Stimulated activated CD8-positive, alpha-beta memory T cell treated with anti-CD3 and anti-CD28 coated beads, Interleukin-12 subunit alpha, Interleukin-12 subunit beta, amount 100 ng/mL, for 24 hours (primary cell): ENCODE results near the gene FIP1L1.
"Not testable (repeated sequence)": the region's sequence is repeated elsewhere in the genome, so short reads cannot be mapped to it uniquely, and the experiment has no call there.

ENCODE experiments used
- DNase-seq: peaks from one replicate; pipeline ENCODE4 v3.0.0-alpha.2; 2020; ENCODE audit errors: extremely low read depth

Gene FIP1L1

DNA sequence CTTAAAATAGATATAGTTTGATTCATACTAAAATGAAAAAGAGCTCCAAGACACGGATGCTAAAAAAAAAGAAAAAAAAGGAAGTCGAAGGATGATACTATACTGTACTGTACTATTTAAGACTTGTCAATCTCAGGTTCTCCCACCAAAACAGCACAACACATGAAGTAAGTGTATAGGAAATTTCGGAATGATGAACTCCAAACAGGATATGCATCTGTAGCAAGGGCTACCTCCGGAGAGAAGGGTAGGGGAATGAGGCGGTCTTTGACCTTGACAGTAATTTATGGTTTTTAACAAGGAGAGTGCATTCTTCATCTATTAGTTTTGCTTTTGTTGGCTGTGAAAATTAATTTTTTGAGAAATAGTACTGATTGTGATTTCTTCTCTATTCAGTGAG lies 541 bp upstream of the FIP1L1 start:
- DNase-seq = no peak

DNA sequence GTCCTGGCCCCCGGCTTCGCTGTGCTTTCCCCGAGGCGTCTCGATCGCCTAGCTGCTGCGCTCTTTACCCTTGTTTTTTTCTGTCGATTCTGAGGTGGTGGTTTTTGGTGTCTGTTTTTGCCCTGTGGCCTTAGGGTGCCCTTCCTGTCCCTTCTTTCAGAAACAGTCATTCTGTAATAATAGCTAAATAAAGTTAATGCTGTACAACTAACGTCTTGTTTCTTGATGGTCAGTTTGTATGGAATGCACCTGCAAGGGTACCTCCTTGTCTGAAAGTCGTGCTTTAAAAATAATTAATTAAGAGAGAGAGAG lies 686 bp downstream of the FIP1L1 start:
- no peak for DNase-seq

DNA sequence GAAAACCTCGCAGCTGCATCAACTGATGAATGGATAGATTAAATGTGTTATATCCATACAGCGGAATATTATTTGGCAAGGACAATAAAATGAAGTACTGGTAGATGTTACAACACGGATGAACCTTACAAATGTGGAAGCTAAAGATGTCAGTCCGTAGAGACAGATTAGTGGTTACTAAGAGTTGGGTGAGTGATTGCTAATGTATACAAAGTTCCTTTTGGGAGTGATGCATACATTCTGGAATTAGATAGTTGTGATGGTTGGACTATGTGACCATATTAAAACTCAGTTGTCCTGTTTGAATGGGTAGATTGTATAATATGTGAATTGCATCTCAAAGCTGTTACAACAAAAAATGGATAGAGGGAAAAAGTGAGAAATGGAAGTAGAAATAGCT lies 2.8 kb downstream of the FIP1L1 start:
- DNase-seq = no peak

DNA sequence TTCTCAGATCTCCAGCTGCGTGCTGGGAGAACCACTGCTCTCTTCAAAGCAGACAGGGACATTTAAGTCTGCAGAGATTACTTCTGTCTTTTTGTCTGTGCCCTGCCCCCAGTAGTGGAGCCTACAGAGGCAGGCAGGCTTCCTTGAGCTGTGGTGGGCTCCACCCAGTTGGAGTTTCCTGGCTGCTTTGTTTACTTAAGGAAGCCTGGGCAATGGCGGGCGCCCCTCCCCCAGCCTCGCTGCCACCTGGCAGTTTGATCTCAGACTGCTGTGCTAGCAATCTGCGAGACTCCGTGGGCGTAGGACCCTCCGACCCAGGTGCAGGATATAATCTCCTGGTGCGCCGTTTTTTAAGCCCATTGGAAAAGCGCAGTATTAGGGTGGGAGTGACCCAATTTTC lies 32.0 kb downstream of the FIP1L1 start:
- not testable (repeated sequence) for DNase-seq

DNA sequence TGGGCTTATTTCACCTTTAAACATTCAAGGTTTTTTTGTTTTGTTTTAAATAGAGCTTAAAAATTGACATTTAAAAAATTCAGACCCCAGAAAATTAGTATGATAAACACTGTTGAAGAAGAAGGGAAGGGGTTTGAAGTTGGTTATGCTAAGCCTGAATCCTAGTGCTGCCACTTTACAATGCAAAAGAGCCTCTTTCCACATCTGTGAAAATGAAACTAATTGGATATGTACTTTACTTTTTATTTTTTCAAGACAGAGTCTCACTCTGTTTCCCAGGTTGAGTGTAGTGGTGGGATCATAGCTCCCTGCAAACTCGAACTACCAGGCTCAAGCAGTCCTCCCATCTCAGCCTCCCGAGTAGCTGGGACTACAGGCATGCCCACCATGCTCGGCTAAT lies 41.8 kb downstream of the FIP1L1 start:
- no peak for DNase-seq

DNA sequence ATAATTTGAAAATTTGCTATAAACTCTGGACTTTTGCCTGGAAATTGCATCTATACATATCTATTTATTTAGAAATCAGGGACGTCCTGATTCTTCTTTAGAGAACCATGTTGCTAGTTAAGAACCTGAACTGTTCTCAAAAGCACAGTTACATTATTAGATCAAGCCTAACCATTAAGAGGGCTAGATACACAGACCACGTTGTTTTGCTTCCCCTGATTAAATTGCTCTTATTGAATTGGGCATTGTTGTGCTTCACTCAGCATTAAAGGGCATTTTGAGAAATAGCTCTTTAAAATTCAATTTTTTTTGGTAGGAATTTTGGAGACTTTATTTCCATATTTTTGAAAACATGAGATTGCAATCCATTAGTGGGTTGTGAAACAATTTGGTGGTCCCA lies 44.4 kb downstream of the FIP1L1 start:
- no peak for DNase-seq

DNA sequence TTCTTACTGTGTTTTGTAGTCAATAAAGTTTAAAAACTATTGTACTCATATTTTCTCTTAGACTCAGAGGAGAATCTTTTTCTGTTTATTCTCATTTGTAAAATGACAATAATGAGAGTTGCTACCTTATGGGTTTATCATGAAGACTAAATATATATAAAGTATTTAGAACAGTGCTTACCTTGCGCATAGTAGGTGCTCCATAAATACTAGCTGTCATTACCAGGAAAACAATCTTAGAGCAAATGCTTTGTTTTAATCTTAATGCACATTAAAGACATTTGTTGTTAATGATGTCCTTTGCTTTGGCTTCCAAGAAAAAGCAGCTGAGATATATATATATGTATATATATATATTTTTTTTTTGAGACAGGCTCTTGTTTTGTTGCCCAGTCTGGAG lies 44.9 kb downstream of the FIP1L1 start:
- no peak for DNase-seq

DNA sequence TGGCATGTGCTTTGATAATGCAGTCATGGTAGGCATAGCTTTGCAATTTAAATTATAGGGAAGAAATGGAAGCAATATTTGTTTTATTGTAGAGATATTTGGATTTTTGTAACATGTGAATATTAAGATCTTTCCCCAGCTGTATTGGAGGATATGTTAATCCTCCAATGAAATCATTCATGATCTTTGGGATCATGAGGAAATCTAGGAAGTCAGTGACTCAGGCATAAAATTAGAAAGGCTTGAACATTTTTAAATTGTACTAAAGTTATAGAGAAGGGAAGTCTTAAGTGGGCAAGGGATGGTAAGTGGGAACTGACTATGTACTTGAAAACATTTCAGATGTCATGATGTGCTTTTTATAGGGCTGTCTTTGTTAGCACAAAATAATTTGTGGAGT lies 46.8 kb downstream of the FIP1L1 start:
- no peak for DNase-seq

DNA sequence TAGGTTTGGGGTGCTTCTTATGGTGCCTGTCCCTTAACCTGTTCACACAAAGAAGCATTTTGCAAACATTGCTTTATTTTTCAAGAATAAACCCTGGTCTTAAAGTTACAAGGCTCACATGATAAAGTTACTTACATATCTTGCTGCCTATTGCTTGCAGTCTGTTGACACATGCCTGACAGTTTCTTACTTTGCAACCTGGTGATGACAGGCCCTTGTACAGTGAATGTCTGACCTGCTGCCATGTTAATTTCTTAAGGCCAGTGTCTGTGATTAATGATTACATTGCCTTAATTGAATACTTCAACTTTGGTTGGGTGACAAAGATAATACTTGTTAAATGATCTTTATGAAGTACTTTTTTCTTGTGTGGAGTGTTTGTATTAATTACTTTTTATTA lies 49.9 kb downstream of the FIP1L1 start:
- DNase-seq = no peak

DNA sequence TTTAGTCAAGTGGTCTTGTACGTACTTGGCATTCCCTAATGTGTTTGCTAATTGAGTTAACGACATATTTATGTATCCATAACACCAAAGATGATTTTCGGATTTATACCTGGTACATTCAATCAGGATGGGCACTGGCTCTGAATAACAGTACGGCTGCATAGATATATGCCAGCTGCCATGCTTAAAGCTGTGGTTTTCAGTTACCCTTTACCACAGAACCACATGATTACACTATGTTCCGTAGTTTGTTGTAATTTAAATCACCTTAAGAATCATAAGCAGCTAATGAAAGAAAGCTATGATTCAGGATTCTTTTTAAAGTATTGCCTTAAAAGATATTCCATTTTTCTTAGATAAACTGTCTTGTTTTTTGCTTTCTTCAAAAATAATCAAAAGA lies 53.6 kb downstream of the FIP1L1 start:
- DNase-seq = no peak

DNA sequence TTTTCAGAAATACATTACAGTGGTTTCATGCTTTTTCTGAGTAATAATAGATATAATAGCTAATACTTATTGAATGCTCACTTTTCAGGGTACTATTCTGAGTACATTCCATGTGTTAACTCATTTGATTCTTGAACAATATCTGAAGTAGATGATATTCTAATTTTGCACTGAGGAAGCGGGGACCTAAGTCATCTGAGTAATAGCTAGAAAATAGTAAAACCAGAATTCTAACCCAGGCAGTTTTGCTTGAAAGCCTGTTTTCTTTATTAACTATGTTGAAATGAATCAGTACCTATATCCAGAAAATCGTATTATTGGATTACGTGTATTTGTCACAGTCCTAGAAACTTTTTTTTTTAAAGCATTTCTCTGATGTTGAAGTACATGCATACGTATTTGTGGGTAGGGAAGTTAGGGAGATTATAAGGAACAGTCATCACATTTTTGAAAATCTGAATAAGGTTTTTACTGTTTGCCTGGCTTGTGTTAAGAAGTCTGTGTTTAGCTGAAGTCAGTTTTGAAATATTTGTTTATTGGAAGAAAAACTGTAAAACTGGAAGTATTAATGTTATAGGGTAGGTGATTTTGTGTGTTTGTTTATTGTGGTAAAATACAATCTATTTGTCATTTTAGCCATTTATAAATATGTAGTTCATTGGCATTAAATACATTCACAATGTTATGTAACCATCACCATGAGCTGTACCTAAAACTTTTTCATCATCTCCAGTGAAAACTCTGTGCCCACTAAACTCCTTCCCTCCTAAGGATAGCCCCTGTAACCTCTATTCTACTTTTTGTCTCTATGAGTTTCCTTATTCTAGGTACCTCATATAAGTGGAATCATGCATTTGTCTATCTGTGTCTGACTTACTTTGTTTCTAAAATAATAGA lies 55.3 kb downstream of the FIP1L1 start:
- no peak for DNase-seq

DNA sequence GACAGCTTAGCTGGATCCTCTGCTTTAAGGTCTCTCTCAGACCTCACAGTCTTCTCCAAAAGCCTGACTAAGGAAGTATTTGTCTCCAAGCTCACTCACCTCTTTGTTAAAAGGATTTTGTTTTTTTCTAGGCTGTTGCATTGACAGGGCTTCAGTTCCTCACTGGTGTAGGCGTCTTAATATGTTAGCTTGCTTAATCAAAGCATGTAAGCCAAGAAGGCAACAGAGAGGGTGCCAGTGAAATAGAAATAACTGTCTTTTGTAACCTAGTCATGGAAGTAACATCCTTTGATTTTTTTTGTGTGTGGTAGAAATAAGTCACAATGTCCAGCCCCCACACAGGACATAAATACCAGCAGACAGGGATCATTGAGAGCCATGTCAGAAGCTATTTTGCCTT lies 58.8 kb downstream of the FIP1L1 start:
- no peak for DNase-seq

DNA sequence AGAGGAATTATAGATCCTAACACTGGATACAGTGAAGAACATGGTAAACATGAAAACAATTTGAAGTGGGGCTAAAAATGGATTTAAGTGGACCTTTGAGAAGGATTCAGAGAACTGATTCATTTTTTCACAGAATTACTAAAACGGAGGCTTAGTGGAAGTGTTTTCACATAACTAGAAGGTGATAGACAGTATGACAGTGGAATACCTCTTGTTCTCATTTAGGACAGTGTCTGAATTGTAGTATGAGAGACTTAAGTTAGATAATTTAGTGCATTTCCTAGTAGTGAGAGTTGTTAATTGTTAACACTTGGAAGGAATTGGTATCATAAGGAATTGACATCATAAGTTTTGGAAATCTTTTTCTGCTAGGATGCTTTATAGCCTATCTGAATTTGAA lies 64.1 kb downstream of the FIP1L1 start:
- DNase-seq = no peak

DNA sequence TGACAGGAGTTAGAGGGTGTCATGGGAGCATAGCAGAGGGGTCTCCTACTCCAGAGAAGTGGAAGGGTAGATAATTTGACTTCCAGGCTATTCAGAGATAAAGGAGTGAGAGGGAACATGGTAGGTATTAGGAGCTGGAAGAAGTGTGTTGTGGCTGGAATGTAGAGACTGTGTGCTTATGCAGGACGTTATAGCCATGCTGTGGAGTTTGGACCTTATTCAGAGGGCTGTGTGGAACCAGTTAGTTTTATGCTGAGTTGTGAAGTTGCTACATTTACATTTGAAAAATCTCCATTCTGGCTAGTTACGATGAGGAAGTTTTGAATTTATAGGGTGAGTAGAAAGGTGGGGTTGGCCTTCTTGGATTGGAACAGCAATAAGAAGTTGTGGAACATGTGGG lies 67.5 kb downstream of the FIP1L1 start:
- no peak for DNase-seq

DNA sequence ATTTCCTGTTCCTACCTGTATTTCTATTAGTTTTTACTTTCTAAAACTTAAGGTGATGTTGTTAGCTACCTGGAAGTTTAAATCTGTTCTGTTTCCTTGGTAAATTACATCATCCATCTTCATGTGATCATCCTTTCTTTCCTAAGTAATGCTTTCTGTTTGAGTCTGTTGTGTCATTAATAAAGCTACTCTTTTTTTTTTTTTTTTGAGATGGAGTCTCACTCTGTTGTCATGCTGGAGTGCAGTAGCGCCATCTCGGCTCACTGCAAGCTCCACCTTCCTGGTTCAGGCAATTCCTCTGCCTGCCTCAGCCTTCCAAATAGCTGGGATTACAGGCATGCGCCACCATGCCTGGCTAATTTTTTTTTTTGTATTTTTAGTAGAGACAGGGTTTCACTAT lies 73.3 kb downstream of the FIP1L1 start:
- DNase-seq = no peak

DNA sequence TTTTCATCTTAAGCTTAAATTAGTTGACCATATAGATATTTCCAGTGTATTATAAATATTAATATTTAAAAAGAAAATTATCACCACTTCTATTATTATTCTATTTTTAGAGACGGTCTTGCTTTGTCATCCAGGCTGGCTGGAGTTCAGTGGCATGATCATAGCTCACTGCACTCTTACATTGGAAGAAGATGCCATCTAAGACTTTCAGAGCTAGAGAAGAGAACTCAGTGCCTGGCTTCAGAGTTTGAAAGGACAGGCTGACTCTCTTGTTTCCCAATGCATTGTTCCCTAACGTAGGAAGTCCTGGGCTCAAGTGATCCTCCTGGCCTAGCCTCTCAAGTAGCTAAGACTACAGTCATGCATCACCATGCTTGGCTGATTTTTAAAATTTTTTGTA lies 75.9 kb downstream of the FIP1L1 start:
- no peak for DNase-seq

DNA sequence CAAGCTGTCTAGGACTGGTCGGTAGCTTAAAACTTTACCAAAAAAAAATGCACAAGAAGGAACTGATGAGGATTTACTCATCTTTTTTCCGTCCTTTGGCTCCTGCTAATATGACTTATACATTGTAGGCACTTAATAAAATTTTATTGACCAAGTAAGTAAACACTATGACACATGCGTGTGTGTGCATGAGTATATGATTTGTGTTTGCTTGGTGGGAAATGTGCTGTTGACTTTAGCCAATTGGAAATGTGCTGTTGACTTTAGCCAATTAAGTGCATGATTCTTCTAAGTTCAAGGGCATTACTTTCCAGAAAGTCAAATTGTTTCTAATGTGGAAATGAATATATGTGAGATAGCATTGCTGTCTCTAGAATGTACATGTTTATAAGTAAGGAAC lies 78.3 kb downstream of the FIP1L1 start:
- DNase-seq = no peak

DNA sequence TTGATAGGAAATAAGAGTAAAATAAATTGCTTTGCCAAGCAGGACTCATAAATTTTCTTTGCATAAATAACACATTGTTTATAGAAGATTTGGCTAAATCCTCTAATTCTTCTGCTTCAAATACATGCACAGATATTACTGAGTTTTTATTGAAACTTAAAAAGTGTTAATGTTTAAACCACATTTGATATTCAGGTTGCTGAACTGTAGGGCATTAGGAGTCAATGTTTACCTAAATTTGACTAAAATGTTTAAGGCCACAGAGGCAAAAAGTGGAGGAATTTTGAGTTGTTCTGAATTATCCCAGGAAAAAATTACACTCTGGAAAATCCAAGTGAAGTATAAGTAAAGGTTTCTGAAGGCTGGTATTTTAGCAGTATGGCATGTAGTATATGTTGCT lies 78.7 kb downstream of the FIP1L1 start:
- DNase-seq = no peak

DNA sequence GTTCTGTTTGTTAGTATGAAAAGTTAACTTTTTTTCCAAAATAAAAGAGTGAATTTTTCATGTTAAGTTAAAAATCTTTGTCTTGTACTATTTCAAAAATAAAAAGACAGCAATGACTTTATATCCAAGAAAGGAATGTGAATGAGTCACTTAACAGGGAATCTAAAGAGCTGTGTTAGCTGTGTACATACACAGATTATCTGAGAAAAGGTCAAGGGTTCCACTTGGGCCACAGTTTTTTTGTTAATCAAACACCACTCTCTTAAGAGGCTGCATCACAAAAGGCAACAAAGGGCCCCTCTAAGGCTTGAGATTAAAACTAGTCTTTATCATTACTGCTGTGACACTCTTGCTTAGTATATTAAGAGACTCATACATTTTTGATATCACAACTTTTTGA lies 82.1 kb downstream of the FIP1L1 start:
- no peak for DNase-seq

DNA sequence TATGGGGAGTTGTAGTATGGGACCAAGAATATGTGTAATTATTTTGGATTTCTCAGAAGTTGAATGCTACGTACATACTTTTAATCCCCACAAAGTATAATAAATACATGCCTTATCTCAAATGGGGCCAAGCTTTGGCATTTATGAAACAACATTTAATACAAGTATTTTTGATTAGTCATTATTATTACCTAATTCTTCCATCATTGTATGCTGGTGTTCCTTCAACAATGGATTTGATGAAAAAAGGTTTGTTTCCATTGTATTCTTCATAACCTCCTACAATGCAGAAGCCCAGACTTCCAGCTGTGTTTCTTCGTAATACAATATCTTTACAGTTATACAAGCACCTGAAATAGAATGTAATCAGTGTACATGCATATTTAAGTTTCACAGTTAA lies 83.8 kb downstream of the FIP1L1 start:
- DNase-seq = no peak

DNA sequence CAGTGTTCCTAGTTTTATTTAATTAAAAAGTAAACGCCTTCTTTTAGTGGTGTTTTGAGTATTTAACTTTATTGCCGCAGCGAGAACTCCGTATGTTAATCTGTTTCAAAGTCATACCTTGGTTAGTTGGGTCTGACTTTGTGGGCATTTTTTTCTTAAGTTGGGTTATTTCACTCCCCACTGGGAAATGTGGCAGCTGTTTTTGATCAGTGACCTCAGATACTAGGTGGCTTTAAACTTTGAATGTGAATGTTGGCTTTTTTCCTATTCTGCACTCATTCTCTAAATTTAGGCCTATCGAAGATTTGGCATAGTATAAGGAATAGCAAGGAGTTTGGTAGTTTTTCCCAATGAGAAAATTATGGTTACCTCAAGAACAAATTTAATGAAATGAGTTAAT lies 85.9 kb downstream of the FIP1L1 start:
- no peak for DNase-seq

DNA sequence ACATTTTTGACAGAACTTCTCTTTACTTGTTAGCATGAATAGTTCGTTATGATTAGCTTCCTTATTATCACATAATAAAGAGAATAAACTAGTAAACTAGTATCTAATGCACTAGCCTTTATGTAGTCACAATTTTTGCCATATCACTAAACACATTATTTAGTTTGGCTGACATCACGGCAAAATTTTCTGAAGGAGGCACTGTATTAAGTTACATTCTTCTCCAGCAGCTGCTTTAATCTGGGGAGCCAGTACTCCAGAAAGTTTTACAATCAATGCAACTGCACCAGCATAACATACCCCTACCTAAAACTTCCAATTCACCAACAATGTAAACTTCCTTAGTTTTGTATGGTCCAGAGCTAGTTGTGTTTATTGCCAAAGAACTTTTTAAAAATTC lies 87.8 kb downstream of the FIP1L1 start:
- no peak for DNase-seq

DNA sequence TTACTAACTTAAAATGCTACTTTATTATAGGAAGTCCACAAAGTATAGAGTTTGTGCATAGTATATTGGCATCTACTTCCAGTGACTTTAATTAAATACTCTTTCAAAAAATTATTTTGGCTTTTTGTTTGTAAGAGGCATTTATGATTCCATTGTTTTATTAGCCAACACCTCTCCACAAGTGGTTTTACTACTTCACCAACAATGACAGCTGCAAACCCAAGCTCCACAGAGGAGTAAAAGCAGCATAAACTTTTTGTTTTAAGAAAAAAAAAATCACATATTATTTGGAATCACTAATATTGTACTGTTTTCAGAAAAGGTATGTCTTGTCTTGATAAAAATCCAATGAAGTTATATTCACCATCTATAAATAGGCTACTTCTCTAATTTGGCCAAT lies 88.5 kb downstream of the FIP1L1 start:
- no peak for DNase-seq

DNA sequence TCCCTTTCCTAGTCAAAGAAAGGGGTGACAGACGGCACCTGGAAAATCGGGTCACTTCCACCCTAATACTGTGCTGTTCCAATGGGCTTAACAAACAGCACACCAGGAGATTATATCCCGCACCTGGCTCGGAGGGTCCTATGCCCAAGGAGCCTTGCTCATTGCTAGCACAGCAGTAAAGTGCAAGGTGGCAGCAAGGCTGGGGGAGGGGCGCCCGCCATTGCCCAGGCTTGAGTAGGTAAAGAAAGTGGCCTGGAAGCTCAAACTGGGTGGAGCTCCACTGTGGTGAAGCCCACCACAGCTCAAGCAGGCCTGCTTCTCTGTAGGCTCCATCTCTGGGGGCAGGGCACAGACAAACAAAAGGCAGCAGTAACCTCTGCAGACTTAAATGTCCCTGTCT lies 89.1 kb downstream of the FIP1L1 start:
- not testable (repeated sequence) for DNase-seq
